Mucosa of descending colon (tissue), 3 donors: ENCODE measurements around the gene NEURL1B. TPM values are rescaled to one million over a fixed set of nuclear protein-coding genes. Genes with fewer than 3 reads are reported as not detected.
A peak's percentile ranks its signal among the peaks of the same experiment; 100 is the strongest.

Experiments
- ATAC-seq: fragments of 200-7000 bp; cut with Tn5 transposase; one replicate; pipeline ENCODE4 v1.9.1; 2020; ENCODE audit warnings: mild to moderate bottlenecking, moderate library complexity
- DNase-seq, 3 donors: peaks; one replicate each; pipeline ENCODE4 v3.0.0-alpha.2; 2020
- H3K36me3 ChIP-seq: fragments of 200-600 bp; one replicate; pipeline ENCODE4 v1.8.0; 2021; ENCODE audit warnings: low read depth, mild to moderate bottlenecking
- H3K4me1 ChIP-seq: fragments of 200-600 bp; one replicate; pipeline ENCODE4 v1.8.0; 2021; ENCODE audit warnings: low read depth, mild to moderate bottlenecking
- H3K4me3 ChIP-seq: fragments of 200-600 bp; one replicate; pipeline ENCODE4 v1.8.0; 2021; ENCODE audit warnings: mild to moderate bottlenecking
- H3K9me3 ChIP-seq: fragments of 200-600 bp; one replicate; pipeline ENCODE4 v1.8.0; 2021; ENCODE audit warnings: mild to moderate bottlenecking
- intact Hi-C, 2 donors: fragments of 100-400 bp; cut with DNase I in 1 of 2; cut with micrococcal nuclease in 1 of 2; formaldehyde crosslinking; loops; one replicate each; pipeline versions ENCODE4 v1.11.0 to v1.11.1; 2022; cut with DNase I, micrococcal nuclease
- total RNA-seq, 3 donors: library from RNA; stranded (reverse); fragmentation: NEBNext Ultra II Directional in 2 of 3; extraction: Animal tissue kit (Norgen Biotek cat#: 25700) in 2 of 3; gene quantifications; one replicate each; pipeline versions ENCODE4 v1.2.1 to v1.2.4, GENCODE V29; 2021 to 2023
- TF ChIP-seq, protein P1 (sequence below): fragments of 200-600 bp; IDR thresholded peaks from one replicate; pipeline ENCODE4 v1.8.0; 2022; ENCODE audit warnings: antibody characterized with exemption, mild to moderate bottlenecking
- donor health status: DM: no; HTN: no; CAD: no; lungs with moderate emphysema.
- donor health status: DM: no; HTN: no; CAD: no.
- donor health status: DM: no; HTN: yes; CAD: no.

NEURL1B gene
- total RNA-seq, 3 donors from 2014 or later, result 65.7 to 97.6 (median 96.6) TPM

- Histone ChIP-seq H3K36me3 (peaks cover 2% of the 10 kb centered on the region), H3K4me3 (no peak overlapping the region), H3K4me1 (peaks cover 9% of the 10 kb centered on the region), H3K9me3 (no peaks in the 10 kb centered on the region)
- intact Hi-C loops, result loop anchor here (2.0 to 5.0 kb wide), 3 partner anchors 58 to 218 kb away; partner anchors contain the start of gene DUSP1 (in 1 of the 2)
- DNase-seq (peak; percentile 73 to 88 (median 75)), ATAC-seq (peak; percentile 81)
- TF ChIP-seq, protein P1, sequence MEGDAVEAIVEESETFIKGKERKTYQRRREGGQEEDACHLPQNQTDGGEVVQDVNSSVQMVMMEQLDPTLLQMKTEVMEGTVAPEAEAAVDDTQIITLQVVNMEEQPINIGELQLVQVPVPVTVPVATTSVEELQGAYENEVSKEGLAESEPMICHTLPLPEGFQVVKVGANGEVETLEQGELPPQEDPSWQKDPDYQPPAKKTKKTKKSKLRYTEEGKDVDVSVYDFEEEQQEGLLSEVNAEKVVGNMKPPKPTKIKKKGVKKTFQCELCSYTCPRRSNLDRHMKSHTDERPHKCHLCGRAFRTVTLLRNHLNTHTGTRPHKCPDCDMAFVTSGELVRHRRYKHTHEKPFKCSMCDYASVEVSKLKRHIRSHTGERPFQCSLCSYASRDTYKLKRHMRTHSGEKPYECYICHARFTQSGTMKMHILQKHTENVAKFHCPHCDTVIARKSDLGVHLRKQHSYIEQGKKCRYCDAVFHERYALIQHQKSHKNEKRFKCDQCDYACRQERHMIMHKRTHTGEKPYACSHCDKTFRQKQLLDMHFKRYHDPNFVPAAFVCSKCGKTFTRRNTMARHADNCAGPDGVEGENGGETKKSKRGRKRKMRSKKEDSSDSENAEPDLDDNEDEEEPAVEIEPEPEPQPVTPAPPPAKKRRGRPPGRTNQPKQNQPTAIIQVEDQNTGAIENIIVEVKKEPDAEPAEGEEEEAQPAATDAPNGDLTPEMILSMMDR, result peak; percentile 88
These were observed 73.7 kb downstream of the NEURL1B start for GRCh38 chr5:172714491-172715420.

DNA sequence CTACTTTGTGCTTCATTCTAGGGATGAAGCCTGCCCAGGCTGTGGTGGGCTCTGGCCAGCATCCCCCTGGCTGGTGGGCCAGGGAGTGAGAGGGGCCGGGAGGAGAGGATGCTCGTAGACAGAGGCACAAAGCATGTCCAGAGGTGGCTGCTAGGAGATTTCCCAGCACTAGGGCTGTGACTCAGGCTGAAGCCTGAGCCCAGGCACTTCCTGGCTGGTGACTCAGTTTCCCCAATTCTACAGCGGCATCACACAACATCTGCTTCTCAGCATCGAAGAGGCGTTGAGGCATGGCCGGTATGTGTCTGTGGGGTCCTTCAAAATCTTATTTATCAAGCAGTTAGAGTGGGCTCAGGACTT lies 74.3 kb downstream of the NEURL1B start:
- intact Hi-C loops, result loop anchor here (2.0 to 5.0 kb wide), 2 partner anchors 57 to 217 kb away; partner anchors contain the start of gene DUSP1 (in 1 of the 2)
- Histone ChIP-seq H3K4me3 (no peak overlapping the region), H3K4me1 (peaks cover 9% of the 10 kb centered on the region), H3K36me3 (peaks cover 2% of the 10 kb centered on the region), H3K9me3 (no peaks in the 10 kb centered on the region)
- ATAC-seq (no peak), DNase-seq (no peak)
- TF ChIP-seq, protein P1, result no peak

GRCh38 chr5:172715931-172716682 lies 75.0 kb downstream of the NEURL1B start:
- TF ChIP-seq, protein P1, result no peak
- no peak for ATAC-seq
- no peaks in the 10 kb centered on the region for H3K9me3 ChIP-seq
- intact Hi-C loops, result loop anchor here (2.0 to 5.0 kb wide), 2 partner anchors 56 to 217 kb away; partner anchors contain the start of gene DUSP1 (in 1 of the 2)
- H3K36me3 ChIP-seq, result peaks cover 2% of the 10 kb centered on the region
- no peak for DNase-seq
- no peak overlapping the region for H3K4me3 ChIP-seq
- H3K4me1 ChIP-seq, result peaks cover 9% of the 10 kb centered on the region

GRCh38 chr5:172716796-172717313 lies 75.8 kb downstream of the NEURL1B start:
- intact Hi-C loops, result loop anchor here in 1 of 2 donors (5.0 kb wide), 1 partner anchor 55 kb away; the partner anchor contains the start of gene DUSP1
- Histone ChIP-seq H3K4me3 (no peak overlapping the region), H3K4me1 (peaks cover 9% of the 10 kb centered on the region), H3K36me3 (peaks cover 2% of the 10 kb centered on the region), H3K9me3 (no peaks in the 10 kb centered on the region)
- ATAC-seq (peak; percentile 77), DNase-seq (peak; percentile 83 to 87 (median 86))
- TF ChIP-seq, protein P1, result peak; percentile 66

- intact Hi-C loops, result loop anchor here in 1 of 2 donors (5.0 kb wide), 1 partner anchor 55 kb away; the partner anchor contains the start of gene DUSP1
- H3K4me1 ChIP-seq, result peaks cover 9% of the 10 kb centered on the region
- peaks cover 2% of the 10 kb centered on the region for H3K36me3 ChIP-seq
- ATAC-seq, result no peak
- DNase-seq, result peak in 1 of 3 donors; percentile 2
- no peak overlapping the region for H3K4me3 ChIP-seq
- TF ChIP-seq, protein P1, result no peak
- no peaks in the 10 kb centered on the region for H3K9me3 ChIP-seq
These were observed 76.6 kb downstream of the NEURL1B start for GRCh38 chr5:172717481-172718195.
